ENCODE data around the gene ZC2HC1C. TPM values are rescaled to one million over a fixed set of nuclear protein-coding genes. Genes with fewer than 3 reads are reported as not detected.

Gene ZC2HC1C
- total and polyA plus RNA-seq, 9 of the 15 experiments (the other 6 are each of a cell fraction or from before 2014, with no cell fraction given), result 6.3 to 9.2 (median 7.7) TPM

GRCh38 chr14:75040507-75040906 lies 28.9 kb upstream of the ZC2HC1C start:
- BruUV-seq (replicated peaks), result no TSS peak
- H4K20me1 ChIP-seq (replicated peaks; ENCODE audit: control insufficient read depth, insufficient read depth, low read length), result no peaks in the 10 kb centered on the region
- DNase-seq (ENCODE audit: extremely low read depth in 1 of 4, low spot score in 3 of 4) (no peak), ATAC-seq (no peak), FAIRE-seq (no peak)
- no peak overlapping the region for H3K4me2 ChIP-seq (ENCODE audit: insufficient read depth, low read length)
- no peak for TF ChIP-seq BCL6 (CRISPR knock-in tag; IDR thresholded peaks at IDR 0.05)
- no peak for TF ChIP-seq SMAD2 (IDR thresholded peaks at IDR 0.05; ENCODE audit: low read depth, low read length)
- no peak for TF ChIP-seq SIRT6 (IDR thresholded peaks at IDR 0.05; ENCODE audit: low read depth, low read length)
- no peak for TF ChIP-seq ZNF431 (CRISPR knock-in tag; IDR thresholded peaks at IDR 0.05)
- no peak for TF ChIP-seq ZNF316 (IDR thresholded peaks at IDR 0.05)
- TF ChIP-seq ZFP30 (CRISPR knock-in tag; IDR thresholded peaks at IDR 0.05; ENCODE audit: borderline replicate concordance), result no peak
- no peak for TF ChIP-seq LCOR (CRISPR knock-in tag; IDR thresholded peaks at IDR 0.05)
- TF ChIP-seq LEF1 (IDR thresholded peaks at IDR 0.05), result no peak
- no peak for TF ChIP-seq PCBP1 (IDR thresholded peaks at IDR 0.05; ENCODE audit: low read depth, low read length, poor library complexity, severe bottlenecking)
- TF ChIP-seq SETDB1 (IDR thresholded peaks at IDR 0.05; ENCODE audit: low read length), result no peak
- TF ChIP-seq FOSL1 (tag; conservative IDR thresholded peaks at IDR 0.05), result no peak
- no peak for TF ChIP-seq MAFF (IDR thresholded peaks at IDR 0.05; ENCODE audit: low read length)
- no peak for TF ChIP-seq ZC3H11A (IDR thresholded peaks at IDR 0.05; ENCODE audit: low read depth, low read length)
- TF ChIP-seq CBFA2T3 (IDR thresholded peaks at IDR 0.05), result no peak
- no peak for TF ChIP-seq ZBTB5 (IDR thresholded peaks at IDR 0.05)
- TF ChIP-seq GABPB1 (CRISPR knock-in tag; IDR thresholded peaks at IDR 0.05), result no peak
- TF ChIP-seq FIP1L1 (IDR thresholded peaks at IDR 0.05; ENCODE audit: low read depth, low read length, poor library complexity, severe bottlenecking), result no peak
- no peak for TF ChIP-seq ZNF436 (CRISPR knock-in tag; IDR thresholded peaks at IDR 0.05)
- in situ Hi-C loops (cut with MboI) (no loop called here), intact Hi-C loops (cut with micrococcal nuclease) (no loop called here)
- CTCF ChIA-PET (ENCODE audit: low intra/inter-chr PET ratio), result no interaction called here
- H3K4me3 ChIP-seq, result no peak overlapping the region
- 50% methylated on average over 1 of the region's 1 CpG for WGBS (ENCODE audit: insufficient coverage, low coverage, missing lambda C conversion rate)
- no peak overlapping the region for H2AFZ ChIP-seq (ENCODE audit: low read depth, low read length)
- no peaks in the 10 kb centered on the region for H3K9me1 ChIP-seq (ENCODE audit: control insufficient read depth, insufficient read depth, low read length)
- H3K9ac ChIP-seq (ENCODE audit: insufficient read depth in 1 of 2, low read depth in 2 of 2, low read length in 2 of 2), result no peak overlapping the region
- H3K27ac ChIP-seq (ENCODE audit: extremely low read depth, low read depth, low read length), result no peak overlapping the region
- H3K79me2 ChIP-seq (ENCODE audit: control insufficient read depth, insufficient read depth, low read length), result peaks cover 11% of the 10 kb centered on the region; the same call in 1 of the 3 replicates
- peaks cover 0 to 17% of the 10 kb centered on the region in 2 experiments; a peak in 2 of 5 replicates for H3K4me1 ChIP-seq (replicated peaks in 1 of 2; ENCODE audit: control insufficient read depth in 2 of 2, insufficient read depth in 2 of 2, low read length in 2 of 2)
- H3K9me3 ChIP-seq (replicated peaks; ENCODE audit: control insufficient read depth, insufficient read depth, low read depth, low read length), result no peaks in the 10 kb centered on the region
- H3K36me3 ChIP-seq (ENCODE audit: control insufficient read depth, insufficient read depth, low read length), result peaks cover 28% of the 10 kb centered on the region; the same call in 2 of the 3 replicates
- H3K27me3 ChIP-seq (ENCODE audit: control insufficient read depth in 2 of 2, insufficient read depth in 2 of 2, low read length in 2 of 2), result no peaks in the 10 kb centered on the region
- POLR2A ChIA-PET, result no interaction called here

Measured in K562 (cell line).